Stromal cell of bone marrow (primary cell): ENCODE data around the gene KCTD21.
"Not testable (repeated sequence)": the region's sequence is repeated elsewhere in the genome, so short reads cannot be mapped to it uniquely, and the experiment has no call there.

Experiments
- DNase-seq: peaks from one replicate; pipeline ENCODE4 v3.0.0-alpha.2; 2012; ENCODE audit warnings: low read depth

Gene KCTD21

GRCh38 chr11:78188286-78189173 lies at the start of gene KCTD21, which contains the start of gene USP35:
TSS of gene KCTD21 (minus strand) at chr11:78188626. CDS start at chr11:78174554, 14,072 bp downstream.
TSS of gene USP35 (plus strand) at chr11:78188919. CDS start at chr11:78196246, 7,327 bp downstream.
- DNase-seq: peak; percentile 96

GRCh38 chr11:78237293-78238046 lies 49.0 kb upstream of the KCTD21 start:
- no peak for DNase-seq

GRCh38 chr11:78234006-78234405 lies 45.6 kb upstream of the KCTD21 start:
- DNase-seq: no peak

GRCh38 chr11:78233046-78233445 lies 44.6 kb upstream of the KCTD21 start:
- DNase-seq: not testable (repeated sequence)

- DNase-seq: peak; percentile 50
Observed at GRCh38 chr11:78231962-78232501, 43.6 kb upstream of the KCTD21 start.

- no peak for DNase-seq
Observed at GRCh38 chr11:78230161-78230877, 41.9 kb upstream of the KCTD21 start.

GRCh38 chr11:78229106-78229505 lies 40.7 kb upstream of the KCTD21 start:
- DNase-seq: no peak

- DNase-seq: peak; percentile 23
Observed at GRCh38 chr11:78228467-78228866, 40.0 kb upstream of the KCTD21 start.

GRCh38 chr11:78227921-78228320 lies 39.5 kb upstream of the KCTD21 start:
- no peak for DNase-seq

GRCh38 chr11:78226684-78227680 lies 38.6 kb upstream of the KCTD21 start:
- DNase-seq: no peak

GRCh38 chr11:78224906-78225420 lies 36.5 kb upstream of the KCTD21 start:
- DNase-seq: no peak

GRCh38 chr11:78224506-78224905 lies 36.1 kb upstream of the KCTD21 start:
- no peak for DNase-seq

GRCh38 chr11:78223320-78223954 lies 35.0 kb upstream of the KCTD21 start:
- no peak for DNase-seq

- DNase-seq: not testable (repeated sequence)
Observed at GRCh38 chr11:78222726-78223125, 34.3 kb upstream of the KCTD21 start.

GRCh38 chr11:78221396-78222315 lies 33.2 kb upstream of the KCTD21 start:
- DNase-seq: no peak

GRCh38 chr11:78220218-78221157 lies 32.1 kb upstream of the KCTD21 start:
- DNase-seq: no peak

GRCh38 chr11:78219493-78220217 lies 31.2 kb upstream of the KCTD21 start:
- no peak for DNase-seq
